Measurements from ENCODE around the gene RNF11.
"Not testable (repeated sequence)": the region's sequence is repeated elsewhere in the genome, so short reads cannot be mapped to it uniquely, and the experiment has no call there.

Gene RNF11, protein sequence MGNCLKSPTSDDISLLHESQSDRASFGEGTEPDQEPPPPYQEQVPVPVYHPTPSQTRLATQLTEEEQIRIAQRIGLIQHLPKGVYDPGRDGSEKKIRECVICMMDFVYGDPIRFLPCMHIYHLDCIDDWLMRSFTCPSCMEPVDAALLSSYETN

DNA sequence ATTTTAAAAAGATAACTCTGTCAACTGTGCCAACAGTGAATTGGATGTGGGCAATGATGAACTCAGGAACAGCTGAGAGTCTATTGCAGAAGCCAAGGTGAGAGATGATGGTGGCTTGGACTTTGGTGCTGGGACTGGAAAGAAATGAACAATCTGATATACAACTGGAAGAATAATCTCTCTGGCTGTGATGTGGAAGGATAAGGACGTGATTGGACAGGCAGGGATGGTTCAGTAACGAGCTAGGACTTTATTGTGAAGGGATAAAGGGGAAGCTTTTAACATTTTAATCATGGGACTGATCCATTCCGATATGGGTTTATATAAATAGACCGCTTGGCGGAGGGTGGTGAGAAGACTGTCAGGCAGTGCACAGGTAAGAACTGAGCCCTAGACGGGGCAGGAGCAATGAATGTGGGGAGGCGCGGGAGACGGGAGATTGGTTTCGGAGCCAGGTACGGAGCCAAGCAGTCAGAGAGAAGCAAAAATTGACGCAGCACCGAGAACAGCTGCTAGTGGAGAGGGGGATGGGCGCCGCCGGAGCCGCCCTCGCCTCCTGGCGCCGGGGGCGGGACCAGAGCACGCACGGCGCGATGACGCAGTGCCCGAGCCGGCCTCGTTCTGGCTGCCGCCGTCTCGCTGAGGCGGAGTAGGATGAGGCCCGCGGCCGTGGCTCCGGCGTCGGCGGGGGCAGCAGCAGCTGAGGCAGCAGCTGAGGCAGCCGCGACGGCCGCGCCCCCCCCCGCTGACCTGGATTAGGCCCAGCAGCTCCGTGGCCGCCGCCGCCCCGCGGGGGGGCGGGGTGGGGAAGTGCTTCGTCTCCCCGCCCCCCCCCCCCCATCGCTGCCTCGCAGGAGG is at the start of gene RNF11:
Gene RNF11, plus strand, starts transcription at position 601 of the 858 bp plus-strand sequence. CDS start 484 bp downstream, outside the sequence.
- DNase-seq: peak; percentile 86

DNA sequence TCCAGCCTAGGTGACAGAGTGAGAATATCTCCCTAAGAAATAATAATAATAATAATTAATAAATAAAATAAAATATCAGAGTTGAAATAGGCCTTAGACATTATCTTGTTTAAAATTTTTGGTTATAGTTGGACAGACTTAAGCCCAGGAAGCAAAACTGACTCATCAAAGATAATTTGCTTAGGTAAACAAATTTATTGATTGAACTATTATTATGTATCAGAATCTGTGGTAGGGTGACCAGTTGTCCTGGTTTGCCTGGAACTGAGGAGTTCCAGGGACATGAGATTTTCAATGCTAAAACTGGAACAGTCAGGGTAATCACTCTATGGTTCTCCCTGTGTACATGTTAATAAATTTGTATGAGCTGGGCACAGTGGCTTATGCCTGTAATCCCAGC is 47.8 kb upstream of the RNF11 start:
- DNase-seq: no peak

DNA sequence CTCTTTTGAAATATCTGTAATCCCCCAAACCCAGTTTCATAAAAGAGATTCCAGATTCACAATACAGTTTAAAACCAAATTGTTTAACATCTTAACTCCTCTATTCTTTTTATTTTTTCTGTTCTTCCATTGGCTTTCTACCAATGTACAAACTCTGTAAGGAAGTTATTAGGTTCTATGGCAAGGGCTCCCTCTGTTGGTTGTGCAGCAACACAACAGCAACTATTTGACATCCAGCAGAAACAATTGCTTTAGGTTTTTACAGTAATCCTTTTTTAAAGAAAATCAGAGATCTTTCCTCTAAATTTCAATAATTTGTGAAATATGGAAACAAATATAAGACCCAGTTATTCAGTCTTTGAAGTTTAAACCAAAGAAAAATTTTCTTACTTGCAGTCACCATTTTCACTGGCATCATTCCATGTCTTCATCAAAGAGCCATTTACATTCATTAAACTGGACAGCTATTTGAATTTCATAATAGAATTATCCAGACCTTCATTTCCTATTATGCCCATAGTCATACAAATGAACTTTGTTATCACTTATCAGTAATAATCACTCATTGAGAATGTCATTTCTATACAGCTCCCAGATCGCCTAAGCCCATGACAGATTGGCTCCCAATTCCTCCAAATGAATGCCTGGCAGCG is 46.5 kb upstream of the RNF11 start:
- DNase-seq: no peak

DNA sequence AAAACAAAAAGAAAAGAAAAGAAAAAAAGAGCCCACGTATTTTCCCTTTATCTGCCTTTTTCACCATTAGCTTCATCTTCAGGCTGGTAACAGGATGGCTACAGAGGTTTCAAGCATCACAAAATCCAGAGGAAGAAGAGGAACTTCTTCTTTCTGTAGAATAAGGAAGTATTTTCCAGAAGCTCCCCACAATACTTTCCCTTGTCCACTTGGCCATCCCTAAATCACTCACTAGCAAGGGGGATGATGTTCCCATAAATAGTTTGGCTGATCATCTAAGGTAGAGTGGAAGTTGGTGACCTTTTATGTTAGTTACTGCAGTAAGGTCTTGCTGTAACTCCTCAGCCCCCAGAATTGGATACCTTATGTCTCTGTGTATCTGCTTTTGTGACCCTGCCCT is 45.1 kb upstream of the RNF11 start:
- no peak for DNase-seq

DNA sequence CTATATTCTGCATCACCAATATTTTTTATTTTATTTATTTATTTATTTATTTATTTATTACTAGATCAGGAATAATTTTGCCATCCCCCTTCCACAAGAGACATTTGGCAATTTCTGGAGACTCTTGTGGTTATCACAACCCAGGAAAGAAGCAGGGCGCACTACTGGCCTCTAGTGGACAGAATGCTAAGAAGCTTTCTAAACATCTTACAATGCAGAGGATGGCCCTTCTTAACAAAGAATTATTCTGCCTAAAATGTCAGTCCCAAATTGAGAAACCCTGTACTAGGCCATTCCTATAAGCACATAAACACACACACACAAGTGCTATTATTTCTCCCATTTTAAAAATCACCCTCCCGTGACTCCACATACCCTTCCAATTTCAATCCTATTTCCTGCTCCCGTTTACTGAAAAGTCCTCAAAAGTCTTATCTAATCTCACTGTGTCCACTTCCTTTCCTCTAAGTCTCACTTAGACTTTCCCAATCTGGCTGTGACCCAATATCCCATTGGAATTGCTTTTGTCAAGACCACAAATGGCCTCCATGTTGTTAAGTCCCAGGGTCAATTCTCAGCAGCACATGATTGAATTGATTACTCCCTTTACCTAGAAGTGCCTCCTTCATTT is 43.7 kb upstream of the RNF11 start:
- DNase-seq: peak; percentile 73

DNA sequence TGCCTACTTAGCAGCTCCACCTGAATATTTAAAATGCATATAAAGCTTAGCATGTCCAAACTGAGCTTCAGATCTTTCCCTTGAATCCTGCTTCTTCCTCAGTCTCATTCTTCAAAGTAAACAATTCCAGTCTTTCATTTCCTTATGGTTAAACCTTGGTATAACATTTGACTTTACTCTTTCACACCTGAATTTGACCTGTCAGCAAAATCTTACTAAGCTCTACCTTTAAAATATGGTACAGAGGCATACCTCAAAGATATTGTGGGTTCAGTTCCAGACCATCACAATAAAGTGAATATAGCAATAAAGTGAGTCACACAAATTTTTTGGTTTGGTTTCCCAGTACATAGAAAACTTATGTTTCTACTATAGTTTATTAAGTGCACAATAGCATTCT is 42.5 kb upstream of the RNF11 start:
- DNase-seq: no peak

DNA sequence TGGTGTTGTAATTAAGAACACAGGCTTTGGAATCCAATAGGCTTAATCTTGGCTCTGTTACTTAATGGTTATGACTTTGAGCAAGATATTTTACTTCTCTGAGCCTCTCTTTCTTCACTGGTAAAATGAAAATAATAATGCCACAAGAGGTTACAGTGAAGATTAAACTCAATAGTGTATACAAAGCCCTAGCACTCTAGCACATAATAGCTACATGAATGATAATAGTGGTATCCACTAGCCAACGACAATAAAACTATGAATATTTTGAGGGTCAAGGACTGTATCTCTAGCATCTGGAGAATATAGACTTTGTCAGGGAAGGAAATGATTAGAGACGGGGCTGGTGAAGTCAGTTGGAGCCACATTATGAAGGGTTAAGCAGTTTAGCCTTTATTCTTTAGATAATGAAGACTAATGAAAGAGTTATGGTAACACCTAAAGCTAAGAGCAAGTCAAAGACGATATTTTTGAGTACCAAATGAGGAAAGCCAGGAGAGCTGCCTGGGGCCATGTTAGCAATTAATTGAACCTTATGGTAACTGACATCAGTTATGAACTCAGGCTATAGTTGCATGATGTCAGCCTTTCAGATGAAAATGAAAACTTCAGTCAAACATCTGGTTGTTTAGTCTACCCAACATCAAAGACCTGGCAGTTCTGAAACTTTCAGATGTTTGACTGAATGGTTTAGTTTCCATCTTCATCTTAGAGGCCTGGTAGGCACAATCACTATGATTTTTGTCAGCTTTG is 32.8 kb upstream of the RNF11 start:
- no peak for DNase-seq

DNA sequence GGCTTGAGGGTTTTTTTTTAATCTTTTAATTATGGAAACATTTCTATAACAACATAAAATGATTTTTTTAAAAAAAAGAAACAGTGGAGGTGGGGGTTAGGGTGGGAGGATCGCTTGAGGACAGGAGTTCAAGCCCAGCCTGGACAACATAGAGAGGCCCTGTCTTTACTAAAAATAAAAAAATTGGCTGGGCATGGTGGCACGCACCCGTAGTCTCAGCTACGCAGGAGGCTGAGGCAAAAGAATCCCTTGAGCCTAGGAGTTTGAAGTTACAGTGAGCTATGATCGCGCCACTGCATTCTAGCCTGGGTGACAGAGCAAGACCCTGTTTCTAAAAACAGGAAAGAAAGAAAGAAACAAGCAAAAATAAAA is 32.2 kb upstream of the RNF11 start:
- no peak for DNase-seq

DNA sequence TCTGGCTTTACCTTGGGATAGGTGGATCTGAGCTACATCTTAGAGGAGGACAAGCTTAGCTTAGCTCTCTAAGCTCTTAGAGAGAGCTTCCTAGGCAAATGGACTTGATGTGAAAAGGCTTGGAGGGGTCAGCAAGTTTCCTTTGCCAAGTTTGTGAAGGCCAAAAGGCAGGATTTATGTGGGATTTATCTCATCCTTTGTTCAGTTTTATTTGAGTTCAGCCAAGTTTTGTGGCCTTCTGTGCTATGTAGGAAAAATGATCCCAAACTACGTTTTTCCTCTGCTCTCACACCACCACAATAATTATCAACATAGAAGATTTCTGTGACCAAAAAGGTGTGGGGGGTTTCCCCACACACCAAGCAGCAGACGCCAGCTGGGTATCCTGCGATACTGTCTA is 26.0 kb upstream of the RNF11 start:
- DNase-seq: no peak

DNA sequence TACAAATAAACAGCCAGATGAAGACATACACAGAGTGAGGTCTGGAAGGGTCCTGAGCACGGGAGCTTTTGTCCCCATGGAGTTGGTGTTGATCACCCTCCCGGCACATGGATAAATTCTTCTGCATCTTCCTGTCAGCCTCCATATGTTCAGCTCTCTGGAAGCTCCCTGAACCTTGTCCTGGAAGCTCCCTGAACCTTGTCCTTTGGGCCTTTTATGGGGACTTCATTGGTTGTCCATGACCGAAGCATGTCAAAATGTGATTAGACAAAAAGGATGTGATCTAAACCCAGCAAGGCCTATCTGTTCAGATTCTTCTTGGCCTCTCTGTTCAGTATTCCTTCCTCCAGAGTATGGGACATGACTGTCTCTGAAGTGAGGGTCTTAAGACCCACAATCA is 25.4 kb upstream of the RNF11 start:
- DNase-seq: no peak

DNA sequence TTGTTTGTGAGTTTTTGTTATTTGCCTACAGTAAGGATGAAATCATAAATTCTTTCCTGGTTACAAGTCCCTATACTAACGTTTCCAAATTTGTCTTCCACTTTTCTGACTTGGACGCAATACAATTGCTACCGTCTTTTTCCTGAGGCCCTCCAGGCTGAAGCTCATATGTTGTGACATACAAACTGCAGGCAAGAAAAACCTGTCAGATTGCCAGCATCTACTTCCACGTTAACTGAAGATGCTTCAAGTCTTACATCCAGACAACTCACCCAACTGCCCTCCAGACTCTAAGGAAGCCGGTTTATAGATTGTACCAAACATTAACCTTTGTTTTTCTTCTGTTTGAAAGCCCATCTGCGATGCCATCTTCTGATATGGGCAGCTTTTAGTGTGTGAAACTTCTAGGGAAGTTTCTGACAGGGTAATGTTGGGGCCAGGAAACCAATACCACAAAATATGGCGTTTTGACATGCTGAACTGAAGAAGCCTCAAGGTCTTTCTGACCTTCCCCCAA is 21.4 kb upstream of the RNF11 start:
- no peak for DNase-seq

DNA sequence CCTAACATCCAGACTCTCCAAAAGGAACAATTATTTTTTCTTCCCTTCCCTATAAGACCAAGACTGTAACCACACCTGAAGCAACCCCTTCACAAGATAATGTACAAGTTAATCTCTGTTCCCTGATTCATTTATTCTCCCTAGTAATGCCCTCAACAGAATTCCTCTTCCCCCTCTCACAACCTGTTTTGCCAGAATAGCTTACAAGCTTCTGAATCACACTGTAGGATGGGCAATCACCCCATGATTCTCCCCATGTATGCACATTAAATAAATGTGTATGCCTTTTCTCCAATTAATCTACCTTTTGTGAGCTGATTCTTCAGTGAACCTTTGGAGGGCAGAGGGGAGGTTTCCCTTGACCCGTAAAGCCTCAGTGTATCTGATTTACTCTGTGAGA is 20.9 kb upstream of the RNF11 start:
- DNase-seq: peak; percentile 49

DNA sequence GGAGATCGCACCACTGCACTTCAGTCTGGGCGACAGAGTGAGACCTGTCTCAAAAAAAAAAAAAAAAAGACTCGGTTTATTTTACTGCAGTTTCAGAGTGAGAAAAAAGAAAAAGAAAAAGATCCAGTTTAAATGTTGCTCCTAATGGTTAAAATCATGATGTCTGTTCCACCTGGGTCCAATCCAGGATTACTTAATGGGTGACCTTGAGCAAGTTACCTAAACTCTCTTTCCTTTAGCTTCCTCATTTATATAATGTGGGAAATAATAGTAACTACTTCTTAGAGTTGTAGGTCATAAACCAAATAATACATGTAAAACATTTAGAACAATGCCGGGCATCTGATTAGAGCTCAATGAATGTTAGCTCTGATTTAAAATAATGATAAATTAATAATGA is 19.4 kb upstream of the RNF11 start:
- no peak for DNase-seq

DNA sequence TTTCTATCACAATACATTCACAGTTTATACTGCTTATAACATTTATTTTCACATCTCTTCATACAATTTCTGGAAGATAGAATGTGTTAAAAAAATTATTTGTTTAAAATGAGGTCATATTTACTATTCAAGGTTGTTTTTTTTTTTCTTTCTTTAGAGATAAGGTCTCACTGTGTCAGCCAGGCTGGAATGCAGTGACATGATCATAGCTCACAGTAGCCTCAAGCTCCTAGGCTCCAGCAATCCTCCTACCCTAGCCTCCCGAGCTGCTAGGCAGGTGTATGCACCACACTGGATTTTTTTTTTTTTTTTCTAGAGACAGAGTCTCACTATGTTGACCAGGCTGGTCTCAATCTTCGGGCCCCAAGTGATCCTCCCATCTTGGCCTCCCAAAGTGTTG is 19.0 kb upstream of the RNF11 start:
- DNase-seq: no peak

DNA sequence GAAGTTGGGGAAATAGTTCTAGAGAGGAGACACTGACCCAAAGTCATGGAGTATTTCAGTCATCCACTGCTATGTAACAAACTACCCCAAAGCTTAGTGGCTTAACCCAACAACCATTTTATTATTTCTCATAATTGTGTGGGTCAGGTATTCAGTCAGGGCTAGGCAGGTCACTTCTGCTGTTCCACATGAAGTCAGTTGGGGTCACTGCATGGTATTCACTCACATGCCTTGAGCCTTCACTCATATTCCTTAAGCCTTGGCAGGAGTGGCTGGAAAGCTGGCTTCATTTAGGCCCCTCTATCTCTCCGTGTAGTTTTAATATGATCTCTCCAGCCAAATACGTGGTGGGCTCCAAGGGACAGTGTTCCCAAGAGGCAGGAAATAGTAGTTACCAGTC is 17.5 kb upstream of the RNF11 start:
- no peak for DNase-seq

DNA sequence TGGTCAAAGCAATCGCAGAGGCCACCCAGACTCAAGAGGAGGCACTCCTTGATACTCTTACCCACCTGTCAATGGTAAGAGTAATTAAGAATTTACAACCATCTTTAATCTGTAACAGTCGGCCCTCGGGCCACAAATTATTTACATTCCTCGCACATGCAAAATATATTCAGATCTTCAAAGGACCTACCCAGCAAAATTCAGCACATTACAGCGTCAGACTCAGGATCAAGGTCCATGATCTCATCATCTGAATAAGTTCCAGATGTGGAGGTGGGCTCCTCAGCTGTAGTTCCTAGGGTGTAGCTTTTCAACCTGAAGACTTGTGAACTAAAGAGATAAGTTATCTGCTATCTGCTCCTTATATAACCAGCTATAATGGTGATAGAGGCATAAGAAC is 17.1 kb upstream of the RNF11 start:
- no peak for DNase-seq

DNA sequence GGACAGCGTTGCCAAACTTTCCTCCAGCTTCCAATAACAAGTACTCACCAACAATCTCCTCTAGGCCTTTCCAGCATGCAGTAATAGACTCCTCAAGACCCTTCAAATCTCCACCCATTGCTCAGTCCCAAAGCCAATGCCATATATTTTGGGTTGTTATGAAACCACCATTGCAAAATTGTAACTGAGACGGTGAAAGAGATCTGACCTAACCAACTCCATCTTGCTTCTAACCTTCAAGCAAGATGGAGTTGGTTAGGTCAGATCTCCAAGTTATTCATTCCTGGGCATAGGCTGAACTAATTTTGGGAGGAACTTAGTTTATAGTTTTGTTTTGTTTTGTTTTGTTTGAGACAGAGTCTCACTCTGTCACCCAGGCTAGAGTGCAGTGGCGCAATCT is 14.5 kb upstream of the RNF11 start:
- DNase-seq: not testable (repeated sequence)

DNA sequence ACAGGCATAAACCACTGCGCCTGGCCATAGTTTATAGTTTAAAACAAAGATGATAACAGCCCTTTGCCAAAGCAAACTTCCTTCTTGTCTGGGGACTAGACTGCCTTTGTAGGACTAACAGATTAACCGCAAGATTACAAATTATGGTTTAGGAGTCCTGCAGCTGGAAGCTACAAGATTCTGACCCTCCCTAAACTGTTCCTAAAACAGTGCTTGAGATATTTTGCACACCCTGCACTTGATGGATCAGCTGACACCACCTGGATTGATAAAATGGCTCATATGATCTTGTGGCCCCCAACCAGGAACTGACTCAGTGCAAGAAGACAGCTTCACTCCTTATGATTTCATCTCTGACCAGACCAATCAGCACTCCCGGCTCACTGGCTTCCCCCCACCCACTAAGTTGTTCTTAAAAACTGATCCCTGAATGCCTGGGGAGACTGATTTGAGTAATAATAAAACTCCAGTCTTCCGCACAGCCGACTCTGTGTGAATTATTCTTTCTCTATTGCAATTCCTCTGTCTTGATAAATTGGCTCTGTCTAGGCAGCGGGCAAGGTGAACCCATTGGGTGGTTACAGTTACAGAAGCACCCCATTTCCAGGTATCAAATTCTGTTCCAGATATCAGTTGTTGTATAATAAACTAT is 13.8 kb upstream of the RNF11 start:
- no peak for DNase-seq

DNA sequence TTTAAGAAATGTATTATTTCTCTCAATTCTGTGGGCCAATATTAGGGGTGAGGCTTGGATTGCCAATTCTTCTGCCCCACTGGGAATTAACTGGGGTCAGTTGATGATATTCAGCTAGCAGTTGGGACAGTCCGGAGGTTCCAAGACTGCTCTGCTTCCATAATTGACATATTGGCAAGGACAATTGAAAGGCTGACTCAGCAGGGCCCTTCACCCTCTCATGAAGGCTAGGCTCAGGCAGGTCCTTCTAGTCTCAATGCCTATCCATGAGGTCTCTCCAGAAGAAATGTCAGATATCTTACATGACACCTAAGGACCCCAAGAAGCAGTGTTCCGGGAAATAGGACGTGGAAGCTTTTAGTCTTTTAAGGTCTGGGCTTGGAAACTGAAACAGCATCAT is 13.3 kb upstream of the RNF11 start:
- no peak for DNase-seq

DNA sequence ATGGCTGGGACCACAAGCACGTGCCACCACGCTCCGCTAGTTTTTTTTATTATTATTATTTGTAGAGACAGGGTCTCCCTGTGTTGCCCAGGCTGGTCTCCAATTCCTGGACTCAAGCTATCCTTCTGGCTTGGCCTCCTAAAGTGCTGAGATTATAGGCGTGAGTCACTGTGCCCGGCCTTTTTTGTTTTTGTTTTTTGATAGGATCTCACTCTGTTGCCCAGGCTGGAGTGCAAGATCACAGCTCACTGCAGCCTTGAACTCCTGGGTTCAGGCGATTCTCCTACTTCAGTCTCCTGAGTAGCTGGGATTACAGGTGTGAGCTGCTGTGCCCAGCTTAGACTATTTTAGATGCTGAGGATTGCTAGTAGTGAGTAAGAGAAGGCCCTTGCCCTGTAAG is 11.8 kb upstream of the RNF11 start:
- no peak for DNase-seq

DNA sequence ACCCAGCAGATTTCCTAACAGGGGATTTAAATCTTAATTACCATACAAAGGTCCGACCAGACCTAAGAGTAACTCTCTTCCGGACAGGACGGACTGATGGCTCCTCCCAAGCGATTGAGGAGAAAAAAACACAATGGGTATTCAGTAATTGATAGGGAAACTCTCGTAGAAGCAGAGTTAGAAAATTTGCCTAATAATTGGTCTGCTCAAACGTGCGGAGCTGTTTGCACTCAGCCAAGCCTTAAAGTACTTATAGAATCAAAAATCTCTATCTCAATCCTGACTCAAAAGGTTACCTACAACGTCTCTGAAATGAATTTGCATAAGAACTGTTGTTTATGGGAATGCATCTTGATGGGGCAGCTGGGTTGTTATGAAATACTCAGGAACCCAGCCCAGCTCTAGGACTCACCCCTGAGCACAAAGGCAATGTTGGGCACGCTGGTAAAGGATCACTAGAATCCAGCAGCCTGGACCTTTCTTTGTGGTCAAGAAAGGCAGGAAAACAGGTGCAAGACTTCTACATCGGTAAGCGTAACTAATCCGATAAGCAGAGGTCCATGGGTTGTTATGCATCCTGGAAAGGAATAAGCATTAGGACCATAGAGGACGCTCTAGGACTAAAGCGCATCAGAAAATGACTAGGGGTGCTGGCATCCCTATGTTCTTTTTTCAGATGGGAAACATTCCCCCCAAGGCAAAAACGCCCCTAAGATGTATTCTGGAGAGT is 8.7 kb upstream of the RNF11 start:
- not testable (repeated sequence) for DNase-seq

DNA sequence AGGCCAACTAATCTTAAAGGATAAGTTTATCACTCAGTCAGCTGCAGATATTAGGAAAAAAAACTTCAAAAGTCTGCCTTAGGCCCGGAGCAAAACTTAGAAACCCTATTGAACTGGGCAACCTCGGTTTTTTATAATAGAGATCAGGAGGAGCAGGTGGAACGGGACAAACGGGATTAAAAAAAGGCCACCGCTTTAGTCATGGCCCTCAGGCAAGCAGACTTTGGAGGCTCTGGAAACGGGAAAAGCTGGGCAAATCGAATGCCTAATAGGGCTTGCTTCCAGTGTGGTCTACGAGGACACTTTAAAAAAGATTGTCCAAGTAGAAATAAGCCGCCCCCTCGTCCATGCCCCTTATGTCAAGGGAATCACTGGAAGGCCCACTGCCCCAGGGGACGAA is 7.6 kb upstream of the RNF11 start:
- DNase-seq: not testable (repeated sequence)
